ENCODE measurements around the gene CORO2A.

Gene CORO2A

GRCh38 chr9:98214811-98215210 lies 22.4 kb upstream of the CORO2A start:
- DNase-seq (ENCODE audit: insufficient read length, low spot score) (no peak), FAIRE-seq (no peak)
- TF ChIP-seq POU2F2 (IDR thresholded peaks at IDR 0.05; ENCODE audit: low read depth, low read length), result no peak
- no peak for TF ChIP-seq POLR2A (IDR thresholded peaks at IDR 0.05; ENCODE audit: low read depth, low read length)
- TF ChIP-seq PAX5 (IDR thresholded peaks at IDR 0.05; ENCODE audit: insufficient read depth, low read length, severe bottlenecking), result no peak
- no peak for TF ChIP-seq POLR2AphosphoS5 (IDR thresholded peaks at IDR 0.05; ENCODE audit: low read depth, low read length)
- no peak for TF ChIP-seq TAF1 (IDR thresholded peaks at IDR 0.05; ENCODE audit: low read depth, low read length)
- TF ChIP-seq SPI1 (IDR thresholded peaks at IDR 0.05; ENCODE audit: low read depth, low read length), result no peak

- TF ChIP-seq TAF1 (IDR thresholded peaks at IDR 0.05; ENCODE audit: low read depth, low read length) (no peak), POLR2AphosphoS5 (IDR thresholded peaks at IDR 0.05; ENCODE audit: low read depth, low read length) (no peak), SPI1 (IDR thresholded peaks at IDR 0.05; ENCODE audit: low read depth, low read length) (no peak), PAX5 (IDR thresholded peaks at IDR 0.05; ENCODE audit: insufficient read depth, low read length, severe bottlenecking) (no peak), POLR2A (IDR thresholded peaks at IDR 0.05; ENCODE audit: low read depth, low read length) (no peak), POU2F2 (IDR thresholded peaks at IDR 0.05; ENCODE audit: low read depth, low read length) (no peak)
- DNase-seq (ENCODE audit: insufficient read length, low spot score), result no peak
- no peak for FAIRE-seq
These were observed 18.8 kb upstream of the CORO2A start for GRCh38 chr9:98211260-98211659.

- FAIRE-seq (no peak), DNase-seq (ENCODE audit: insufficient read length, low spot score) (no peak)
- TF ChIP-seq SPI1 (IDR thresholded peaks at IDR 0.05; ENCODE audit: low read depth, low read length) (no peak), POLR2AphosphoS5 (IDR thresholded peaks at IDR 0.05; ENCODE audit: low read depth, low read length) (no peak), POU2F2 (IDR thresholded peaks at IDR 0.05; ENCODE audit: low read depth, low read length) (no peak), POLR2A (IDR thresholded peaks at IDR 0.05; ENCODE audit: low read depth, low read length) (no peak), PAX5 (IDR thresholded peaks at IDR 0.05; ENCODE audit: insufficient read depth, low read length, severe bottlenecking) (no peak), TAF1 (IDR thresholded peaks at IDR 0.05; ENCODE audit: low read depth, low read length) (no peak)
These were observed 18.0 kb upstream of the CORO2A start for GRCh38 chr9:98210435-98210834.

GRCh38 chr9:98209530-98209929 lies 17.1 kb upstream of the CORO2A start:
- DNase-seq (ENCODE audit: insufficient read length, low spot score) (no peak), FAIRE-seq (no peak)
- TF ChIP-seq SPI1 (IDR thresholded peaks at IDR 0.05; ENCODE audit: low read depth, low read length) (no peak), PAX5 (IDR thresholded peaks at IDR 0.05; ENCODE audit: insufficient read depth, low read length, severe bottlenecking) (no peak)

- no peak for FAIRE-seq
- TF ChIP-seq POLR2AphosphoS5 (IDR thresholded peaks at IDR 0.05; ENCODE audit: low read depth, low read length) (no peak), PAX5 (IDR thresholded peaks at IDR 0.05; ENCODE audit: insufficient read depth, low read length, severe bottlenecking) (no peak), SPI1 (IDR thresholded peaks at IDR 0.05; ENCODE audit: low read depth, low read length) (no peak), TAF1 (IDR thresholded peaks at IDR 0.05; ENCODE audit: low read depth, low read length) (no peak), POLR2A (IDR thresholded peaks at IDR 0.05; ENCODE audit: low read depth, low read length) (no peak), POU2F2 (IDR thresholded peaks at IDR 0.05; ENCODE audit: low read depth, low read length) (no peak)
These were observed 16.2 kb upstream of the CORO2A start for GRCh38 chr9:98208635-98209034.

GRCh38 chr9:98207606-98208005 lies 15.2 kb upstream of the CORO2A start:
- no peak for TF ChIP-seq POU2F2 (IDR thresholded peaks at IDR 0.05; ENCODE audit: low read depth, low read length)
- TF ChIP-seq TAF1 (IDR thresholded peaks at IDR 0.05; ENCODE audit: low read depth, low read length), result no peak
- no peak for TF ChIP-seq PAX5 (IDR thresholded peaks at IDR 0.05; ENCODE audit: insufficient read depth, low read length, severe bottlenecking)
- TF ChIP-seq POLR2A (IDR thresholded peaks at IDR 0.05; ENCODE audit: low read depth, low read length), result no peak
- TF ChIP-seq SPI1 (IDR thresholded peaks at IDR 0.05; ENCODE audit: low read depth, low read length), result no peak
- no peak for TF ChIP-seq POLR2AphosphoS5 (IDR thresholded peaks at IDR 0.05; ENCODE audit: low read depth, low read length)
- FAIRE-seq, result no peak
- DNase-seq (ENCODE audit: insufficient read length, low spot score), result no peak

More at GRCh38 chr9:98208635-98209034, 16.2 kb upstream of the CORO2A start:
- no peak for DNase-seq (ENCODE audit: insufficient read length, low spot score)

GRCh38 chr9:98206754-98207153 lies 14.3 kb upstream of the CORO2A start:
- no peak for FAIRE-seq
- no peak for DNase-seq (ENCODE audit: insufficient read length, low spot score)
- TF ChIP-seq POLR2A (IDR thresholded peaks at IDR 0.05; ENCODE audit: low read depth, low read length) (no peak), SPI1 (IDR thresholded peaks at IDR 0.05; ENCODE audit: low read depth, low read length) (no peak), PAX5 (IDR thresholded peaks at IDR 0.05; ENCODE audit: insufficient read depth, low read length, severe bottlenecking) (no peak), POU2F2 (IDR thresholded peaks at IDR 0.05; ENCODE audit: low read depth, low read length) (no peak), TAF1 (IDR thresholded peaks at IDR 0.05; ENCODE audit: low read depth, low read length) (no peak), POLR2AphosphoS5 (IDR thresholded peaks at IDR 0.05; ENCODE audit: low read depth, low read length) (no peak)

- DNase-seq (ENCODE audit: insufficient read length, low spot score) (no peak), FAIRE-seq (no peak)
- TF ChIP-seq TAF1 (IDR thresholded peaks at IDR 0.05; ENCODE audit: low read depth, low read length), result no peak
- no peak for TF ChIP-seq POLR2A (IDR thresholded peaks at IDR 0.05; ENCODE audit: low read depth, low read length)
- TF ChIP-seq SPI1 (IDR thresholded peaks at IDR 0.05; ENCODE audit: low read depth, low read length), result no peak
- TF ChIP-seq POU2F2 (IDR thresholded peaks at IDR 0.05; ENCODE audit: low read depth, low read length), result no peak
- TF ChIP-seq POLR2AphosphoS5 (IDR thresholded peaks at IDR 0.05; ENCODE audit: low read depth, low read length), result no peak
- no peak for TF ChIP-seq PAX5 (IDR thresholded peaks at IDR 0.05; ENCODE audit: insufficient read depth, low read length, severe bottlenecking)
These were observed 12.3 kb upstream of the CORO2A start for GRCh38 chr9:98204692-98205091.

- TF ChIP-seq TAF1 (IDR thresholded peaks at IDR 0.05; ENCODE audit: low read depth, low read length), result no peak
- no peak for TF ChIP-seq PAX5 (IDR thresholded peaks at IDR 0.05; ENCODE audit: insufficient read depth, low read length, severe bottlenecking)
- no peak for TF ChIP-seq POU2F2 (IDR thresholded peaks at IDR 0.05; ENCODE audit: low read depth, low read length)
- TF ChIP-seq POLR2A (IDR thresholded peaks at IDR 0.05; ENCODE audit: low read depth, low read length), result no peak
- no peak for TF ChIP-seq SPI1 (IDR thresholded peaks at IDR 0.05; ENCODE audit: low read depth, low read length)
- no peak for TF ChIP-seq POLR2AphosphoS5 (IDR thresholded peaks at IDR 0.05; ENCODE audit: low read depth, low read length)
These were observed 10.7 kb upstream of the CORO2A start for GRCh38 chr9:98203153-98203552.

GRCh38 chr9:98202252-98202651 lies 9.8 kb upstream of the CORO2A start:
- TF ChIP-seq POLR2A (IDR thresholded peaks at IDR 0.05; ENCODE audit: low read depth, low read length) (no peak), POU2F2 (IDR thresholded peaks at IDR 0.05; ENCODE audit: low read depth, low read length) (no peak), SPI1 (IDR thresholded peaks at IDR 0.05; ENCODE audit: low read depth, low read length) (no peak), PAX5 (IDR thresholded peaks at IDR 0.05; ENCODE audit: insufficient read depth, low read length, severe bottlenecking) (no peak)
- DNase-seq (ENCODE audit: insufficient read length, low spot score) (no peak), FAIRE-seq (no peak)

More at GRCh38 chr9:98203153-98203552, 10.7 kb upstream of the CORO2A start:
- no peak for FAIRE-seq
- DNase-seq (ENCODE audit: insufficient read length, low spot score), result no peak
